GM19035 (cell line): ENCODE results near the gene GABRB3.

Source experiments
- ATAC-seq: cut with Tn5 transposase; IDR thresholded peaks from one replicate; pipeline ENCODE4 v1.9.1; 2021; ENCODE audit not compliant: unreplicated experiment

Gene GABRB3

GRCh38 chr15:26679927-26680326, 92.9 kb downstream of the GABRB3 start:
- no peak for ATAC-seq

- no peak for ATAC-seq
Observed at GRCh38 chr15:26676115-26676514, 96.8 kb downstream of the GABRB3 start.

- no peak for ATAC-seq
Observed at GRCh38 chr15:26674467-26674866, 98.4 kb downstream of the GABRB3 start.

GRCh38 chr15:26673445-26673844, 99.4 kb downstream of the GABRB3 start:
- ATAC-seq, result no peak

GRCh38 chr15:26670116-26670515, 102.8 kb downstream of the GABRB3 start:
- ATAC-seq, result no peak

- no peak for ATAC-seq
Observed at GRCh38 chr15:26667222-26667988, 105.5 kb downstream of the GABRB3 start.

- ATAC-seq, result no peak
Observed at GRCh38 chr15:26665957-26666791, 106.7 kb downstream of the GABRB3 start.

GRCh38 chr15:26662283-26662682, 110.6 kb downstream of the GABRB3 start:
- ATAC-seq, result no peak

GRCh38 chr15:26661748-26662147, 111.1 kb downstream of the GABRB3 start:
- no peak for ATAC-seq

GRCh38 chr15:26661107-26661506, 111.8 kb downstream of the GABRB3 start:
- ATAC-seq, result no peak

GRCh38 chr15:26660241-26660640, 112.6 kb downstream of the GABRB3 start:
- no peak for ATAC-seq

- ATAC-seq, result no peak
Observed at GRCh38 chr15:26658290-26658689, 114.6 kb downstream of the GABRB3 start.

GRCh38 chr15:26656080-26656479, 116.8 kb downstream of the GABRB3 start:
- ATAC-seq, result no peak

GRCh38 chr15:26651909-26652308, 121.0 kb downstream of the GABRB3 start:
- ATAC-seq, result no peak

- no peak for ATAC-seq
Observed at GRCh38 chr15:26648676-26649075, 124.2 kb downstream of the GABRB3 start.

GRCh38 chr15:26644948-26645347, 127.9 kb downstream of the GABRB3 start:
- ATAC-seq, result no peak

- ATAC-seq, result no peak
Observed at GRCh38 chr15:26641144-26641543, 131.7 kb downstream of the GABRB3 start.

GRCh38 chr15:26640601-26641000, 132.3 kb downstream of the GABRB3 start:
- ATAC-seq, result no peak

- ATAC-seq, result no peak
Observed at GRCh38 chr15:26639966-26640365, 132.9 kb downstream of the GABRB3 start.

GRCh38 chr15:26635614-26636013, 137.3 kb downstream of the GABRB3 start:
- no peak for ATAC-seq

GRCh38 chr15:26635105-26635504, 137.8 kb downstream of the GABRB3 start:
- ATAC-seq, result no peak

GRCh38 chr15:26634319-26634718, 138.5 kb downstream of the GABRB3 start:
- ATAC-seq, result no peak
